GM19372 (cell line): ENCODE results near the gene SLC4A2.

ENCODE experiments used
- ATAC-seq: cut with Tn5 transposase; IDR thresholded peaks from one replicate; pipeline ENCODE4 v1.9.1; 2021; ENCODE audit warnings: mild to moderate bottlenecking, low read depth, moderate library complexity; ENCODE audit not compliant: unreplicated experiment

Gene SLC4A2

GRCh38 chr7:151076863-151077704 is 17.7 kb downstream of the SLC4A2 start:
- ATAC-seq, result no peak

DNA sequence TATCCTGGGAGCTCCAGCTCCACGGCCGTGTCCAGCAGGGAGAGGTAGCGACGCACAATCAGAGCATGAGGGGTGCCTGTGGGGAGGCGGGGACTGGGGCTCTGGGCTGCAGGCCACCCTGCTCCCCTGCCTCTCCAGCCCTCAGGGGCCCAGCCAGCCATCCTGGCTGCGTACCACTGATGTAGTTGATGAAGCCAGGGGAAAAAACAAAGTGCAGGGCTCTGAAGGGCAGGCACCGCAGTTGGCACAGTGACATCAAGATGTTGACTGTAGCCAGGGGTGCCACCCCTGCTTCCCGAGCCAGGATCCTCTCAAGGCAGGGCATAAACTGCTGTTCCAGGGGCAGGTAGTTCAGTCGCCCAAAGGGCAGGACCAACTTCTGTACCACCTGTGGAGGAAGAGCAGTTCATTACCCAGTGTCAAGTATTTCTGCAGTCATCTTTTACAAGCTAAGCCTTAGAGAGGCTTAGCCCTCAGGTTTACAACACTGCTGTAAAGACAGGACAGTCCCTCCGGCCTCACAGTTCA is 18.4 kb downstream of the SLC4A2 start:
- no peak for ATAC-seq

DNA sequence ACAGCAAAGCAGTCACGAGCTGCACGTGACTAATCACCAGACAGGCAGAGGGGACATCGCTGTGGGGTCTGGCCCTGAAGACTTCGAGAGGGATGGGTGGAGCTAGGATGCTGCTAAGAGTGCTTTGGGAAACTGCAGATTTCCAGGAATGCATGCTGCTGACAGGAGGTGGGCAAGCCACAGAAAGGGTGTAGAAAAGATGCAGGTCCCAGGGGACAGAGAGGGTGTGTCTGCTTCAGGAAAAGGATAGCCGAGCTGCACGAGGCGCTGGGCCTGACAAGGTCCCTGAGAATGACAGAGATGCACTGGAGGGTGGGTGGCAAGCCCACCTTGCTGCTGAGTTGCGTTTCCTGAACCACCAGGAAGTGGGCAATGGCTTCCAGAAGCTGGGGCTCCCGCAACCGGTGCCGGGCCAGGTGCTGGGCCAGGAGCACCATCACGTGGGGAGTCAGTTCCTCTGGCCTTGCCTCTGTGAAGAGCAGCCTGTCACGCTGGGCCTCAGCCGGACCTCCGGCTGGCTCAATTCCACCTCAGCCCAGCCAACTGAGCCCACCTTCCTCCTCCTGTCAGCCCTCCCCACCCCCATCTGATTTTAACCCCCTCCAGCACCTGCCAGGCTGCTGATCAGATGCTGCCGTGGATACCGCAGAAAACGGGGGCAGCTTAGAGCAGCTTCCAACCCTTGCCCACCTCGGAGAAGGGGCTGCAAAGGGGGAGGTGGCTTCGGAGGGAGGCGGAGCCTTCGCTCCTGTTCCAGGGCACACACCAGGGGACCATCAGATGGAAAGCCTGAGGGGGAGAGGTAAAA is 19.0 kb downstream of the SLC4A2 start:
- no peak for ATAC-seq

DNA sequence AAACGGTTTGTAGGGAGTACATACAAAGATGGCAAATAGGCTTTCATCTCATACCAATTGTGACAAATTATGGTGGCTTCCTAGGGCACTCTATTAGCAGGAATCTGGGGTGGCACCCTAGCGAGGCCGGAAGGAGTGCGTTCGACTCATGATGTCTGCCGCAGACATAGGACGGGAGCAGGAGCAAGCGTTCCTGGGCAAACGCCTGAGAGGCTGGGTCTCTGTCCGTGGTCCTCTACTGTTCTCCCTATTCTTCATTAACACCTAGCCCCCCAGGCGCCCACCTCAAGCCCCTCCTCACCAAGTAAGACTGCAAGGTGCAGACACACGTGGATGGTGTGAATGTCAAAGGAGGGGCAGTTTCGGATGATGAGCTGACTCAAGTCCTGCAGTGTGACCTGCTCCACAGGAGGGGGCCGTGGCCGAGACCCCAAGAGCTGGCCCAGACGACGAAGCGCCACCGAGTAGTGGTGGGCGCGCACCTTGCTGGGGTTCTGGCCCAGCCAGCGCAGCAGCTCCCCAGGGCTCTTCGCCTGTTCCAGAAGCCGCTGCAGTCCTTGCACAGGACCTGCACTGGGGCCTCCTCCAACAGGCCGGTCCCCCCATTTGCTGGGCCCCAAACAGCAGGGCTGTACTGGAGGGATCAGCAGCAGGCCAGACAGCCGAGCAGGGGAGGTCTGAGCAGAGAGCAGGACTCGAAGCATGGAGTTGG is 20.0 kb downstream of the SLC4A2 start:
- no peak for ATAC-seq

- no peak for ATAC-seq
Observed at GRCh38 chr7:151080067-151080521, 20.7 kb downstream of the SLC4A2 start.

DNA sequence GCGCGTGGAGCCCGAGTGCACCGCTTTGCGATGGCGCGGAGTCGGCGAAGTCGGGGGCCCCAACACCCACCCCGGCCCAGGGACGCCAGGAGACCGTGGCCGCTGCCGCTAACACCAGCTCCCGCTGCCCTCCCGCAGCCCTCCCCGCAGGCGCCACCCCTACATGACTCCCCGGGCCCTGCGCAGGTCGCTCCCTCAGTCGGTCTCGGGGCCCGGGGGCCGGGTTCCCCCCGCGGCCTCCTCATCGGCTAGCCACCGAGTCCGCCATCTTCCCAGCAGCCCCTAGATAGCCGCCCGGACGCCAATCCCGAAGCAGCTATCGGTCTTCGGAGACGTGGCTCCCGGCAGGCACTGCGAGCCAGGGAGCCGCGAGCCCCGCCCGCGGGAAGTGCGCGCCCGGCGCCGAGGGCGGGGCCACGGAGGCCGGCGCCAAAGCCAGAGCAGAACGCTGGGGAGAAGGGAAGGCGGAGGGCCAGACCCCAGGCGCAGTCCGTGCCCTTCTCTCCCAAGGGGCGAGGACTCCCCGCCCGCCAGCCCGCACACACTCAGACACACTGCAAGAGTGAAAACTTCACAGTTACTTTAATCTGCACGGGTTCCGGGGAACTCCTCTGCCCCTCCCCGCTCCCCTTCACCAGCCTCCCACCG is 21.3 kb downstream of the SLC4A2 start, which contains the start of gene FASTK:
Gene FASTK (minus strand): TSS at position 288 of the 648 bp plus-strand sequence. CDS start 43 bp downstream, at position 245.
- ATAC-seq, result peak; percentile 79

DNA sequence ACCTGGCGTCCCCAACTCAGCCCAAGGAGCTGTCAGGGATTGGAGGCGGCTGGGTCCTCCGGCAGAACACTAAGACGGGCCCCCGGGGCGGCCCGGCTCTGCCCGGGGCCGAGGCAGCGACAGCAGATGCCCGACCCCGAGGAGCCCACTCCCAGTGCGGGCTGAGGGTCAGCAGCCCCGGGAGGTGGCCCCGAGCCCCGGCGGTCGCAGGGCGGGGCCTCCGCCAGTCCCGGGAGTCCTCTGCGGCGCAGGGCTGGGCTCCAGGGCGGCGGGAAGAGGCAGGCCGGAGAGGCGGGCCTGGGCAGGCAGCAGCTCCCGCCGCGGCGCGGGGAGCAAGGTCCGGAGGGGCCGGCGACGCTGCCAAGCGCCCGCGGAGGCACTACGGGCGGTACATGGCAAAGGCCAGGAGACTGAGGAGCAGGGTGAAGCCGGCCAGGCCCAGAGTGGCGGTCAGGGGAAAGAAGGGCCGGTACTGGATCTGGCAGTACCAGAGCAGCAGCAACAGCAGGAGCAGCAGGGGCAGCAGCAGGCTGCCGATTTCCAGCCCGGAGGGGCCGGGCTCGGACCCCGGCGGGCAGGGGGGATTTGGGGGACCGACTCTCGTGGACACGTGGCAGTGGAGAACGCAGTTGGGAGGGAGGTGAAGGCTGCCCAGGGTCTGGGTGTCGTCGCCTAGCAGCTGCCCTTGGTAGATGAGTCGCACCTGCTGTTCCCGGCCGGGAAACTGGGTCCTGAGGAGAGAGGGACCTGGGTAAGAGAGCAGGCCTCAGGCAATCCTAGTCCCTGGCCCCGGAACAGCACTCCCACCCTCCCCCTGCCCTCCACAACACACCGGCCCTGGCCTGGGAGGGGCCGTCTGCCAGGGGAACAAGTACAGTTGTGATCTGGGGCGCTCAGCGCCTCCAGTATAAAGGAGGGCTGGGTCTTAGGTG is 22.0 kb downstream of the SLC4A2 start:
- ATAC-seq, result no peak

DNA sequence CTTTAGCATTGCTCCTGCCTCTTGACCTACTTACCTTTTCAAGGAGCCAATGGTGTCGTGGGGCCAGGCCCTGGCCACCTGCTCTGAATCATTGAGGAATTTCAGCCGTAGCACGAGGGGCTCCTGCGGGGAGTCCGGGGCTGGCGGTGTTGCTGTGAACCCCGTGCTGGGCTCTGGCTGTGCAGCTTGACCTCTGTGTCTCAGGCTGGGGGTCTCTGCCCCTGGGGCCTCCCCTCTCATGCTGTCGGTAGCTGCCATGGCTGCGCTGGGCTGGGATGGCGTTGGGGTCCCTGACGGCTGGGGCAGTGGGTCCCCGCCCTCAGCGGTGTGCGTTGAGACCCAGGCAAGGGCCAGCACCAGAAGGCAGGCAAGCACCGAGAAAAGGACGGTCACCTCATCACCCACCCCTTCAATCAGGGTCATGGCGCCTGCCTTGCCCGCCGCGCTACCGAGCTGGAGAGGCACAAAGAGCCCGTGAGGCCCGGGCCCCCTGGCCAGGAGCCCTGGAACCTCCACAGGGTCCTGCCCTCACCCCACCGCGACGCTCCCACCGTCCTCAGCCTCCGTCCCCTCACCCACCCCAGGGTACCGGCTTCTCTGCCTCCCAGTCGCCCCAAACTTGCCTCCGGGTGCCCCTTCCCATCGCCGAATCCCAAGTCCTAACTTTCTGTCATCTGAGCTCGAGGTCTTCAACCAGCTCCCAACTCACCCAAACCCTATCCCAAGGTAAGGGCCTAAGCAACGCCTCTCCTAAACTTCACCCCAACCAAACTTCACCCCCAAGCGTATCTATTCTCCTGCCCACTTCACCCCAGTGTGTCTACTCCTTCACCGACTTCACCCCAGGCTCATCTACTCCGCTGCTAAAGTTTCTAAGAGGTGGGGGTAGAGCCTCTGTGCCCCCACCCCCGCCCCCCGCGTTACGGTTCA is 23.0 kb downstream of the SLC4A2 start:
- no peak for ATAC-seq

- peak; percentile 40 for ATAC-seq
Observed at GRCh38 chr7:151083071-151083823, 23.9 kb downstream of the SLC4A2 start, which contains the start of gene TMUB1. Gene TMUB1, minus strand, starts transcription at chr7:151083493. Its CDS starts 930 bp downstream, at chr7:151082563.

- ATAC-seq, result no peak
Observed at GRCh38 chr7:151083824-151084160, 24.4 kb downstream of the SLC4A2 start.

GRCh38 chr7:151085329-151085690 is 25.9 kb downstream of the SLC4A2 start:
- ATAC-seq, result no peak

GRCh38 chr7:151085691-151086620 is 26.6 kb downstream of the SLC4A2 start, which contains the start of gene AGAP3:
Gene AGAP3, plus strand, starts transcription at chr7:151086475. Its CDS starts 267 bp downstream, at chr7:151086742.
- ATAC-seq, result peak; percentile 52

DNA sequence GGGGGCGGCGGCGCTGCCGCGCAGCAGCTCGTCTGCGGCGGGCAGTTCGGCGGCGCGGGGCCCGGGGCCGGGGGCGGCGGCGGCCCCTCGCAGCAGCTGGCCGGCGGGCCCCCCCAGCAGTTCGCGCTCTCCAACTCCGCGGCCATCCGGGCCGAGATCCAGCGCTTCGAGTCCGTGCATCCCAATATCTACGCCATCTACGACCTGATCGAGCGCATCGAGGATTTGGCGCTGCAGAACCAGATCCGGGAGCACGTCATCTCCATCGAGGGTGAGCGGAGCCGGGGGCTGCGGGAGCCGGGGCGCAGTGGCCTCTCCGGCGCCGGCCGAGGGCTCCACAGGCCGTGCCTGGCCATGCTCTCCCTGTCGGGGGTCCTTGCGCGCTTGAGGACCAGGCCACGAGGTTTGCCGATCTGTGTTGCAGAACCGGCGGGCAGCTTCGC is 27.4 kb downstream of the SLC4A2 start:
- ATAC-seq, result no peak

- no peak for ATAC-seq
Observed at GRCh38 chr7:151087245-151088018, 28.0 kb downstream of the SLC4A2 start.
